NCI-H2196 (cell line): ENCODE measurements around the gene MAPKAP1.
A peak's percentile ranks its signal among the peaks of the same experiment; 100 is the strongest.

Source experiments
- DNase-seq: peaks from one replicate; lab custom pipeline; 2025; ENCODE audit not compliant: unreplicated experiment; lab: John Stamatoyannopoulos, UW

MAPKAP1 gene

DNA sequence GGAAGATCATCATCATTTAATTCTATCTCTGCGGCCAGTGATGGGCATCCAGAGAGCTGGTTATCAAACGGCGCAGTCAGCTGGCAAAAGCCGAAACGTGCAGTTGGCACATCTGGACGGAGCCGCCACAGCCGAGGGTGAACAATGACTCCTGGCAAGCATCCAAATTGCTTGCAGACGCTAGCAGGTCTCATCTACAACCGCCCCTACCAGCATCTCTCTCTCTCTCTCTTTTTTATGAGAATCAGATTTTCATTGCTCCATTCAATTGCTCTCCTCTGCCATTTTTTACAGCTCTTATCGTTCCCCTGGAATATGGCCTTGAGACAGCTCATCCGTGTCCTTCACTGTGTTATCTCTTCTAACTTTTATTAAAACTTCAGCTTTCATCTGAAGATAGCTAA, 165.2 kb downstream of the MAPKAP1 start:
- peak; percentile 42 for DNase-seq

DNA sequence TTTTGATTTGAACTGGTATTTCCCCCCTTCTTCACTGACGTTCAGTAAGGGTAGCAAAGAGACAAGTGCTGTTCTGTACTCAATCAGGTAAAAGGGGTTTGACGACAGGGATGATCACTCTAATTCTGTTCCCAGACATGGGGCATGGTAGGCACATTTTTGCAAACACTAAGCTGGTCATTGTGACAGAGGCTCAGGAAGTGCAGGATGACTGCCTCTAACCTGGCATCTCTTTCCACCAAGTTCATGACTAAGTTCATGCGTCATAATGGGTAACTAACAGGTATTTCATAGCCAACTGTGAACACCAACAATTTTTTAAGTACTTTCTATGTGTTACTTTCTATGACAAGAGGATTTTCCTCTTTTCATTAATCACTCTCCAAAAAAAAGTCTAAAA, 166.5 kb downstream of the MAPKAP1 start:
- DNase-seq: no peak

DNA sequence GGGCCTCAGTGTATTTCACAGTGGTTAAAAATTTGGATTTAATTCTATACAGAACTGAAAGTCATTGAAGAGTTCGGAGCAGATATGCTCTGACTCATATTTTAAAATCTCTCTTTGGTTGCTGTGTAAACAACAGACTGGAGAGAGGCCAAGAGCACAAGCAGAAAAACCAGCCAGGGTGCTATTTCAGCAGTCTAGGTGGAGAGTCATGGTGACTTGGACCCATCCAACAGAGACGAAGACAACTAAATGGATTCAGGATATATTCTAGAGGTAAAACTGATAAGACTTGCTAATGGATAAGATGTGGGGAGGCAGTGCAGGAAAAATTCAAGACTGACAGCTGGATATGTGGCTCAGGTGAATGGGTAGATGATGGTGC, 168.9 kb downstream of the MAPKAP1 start:
- DNase-seq: peak; percentile 78

DNA sequence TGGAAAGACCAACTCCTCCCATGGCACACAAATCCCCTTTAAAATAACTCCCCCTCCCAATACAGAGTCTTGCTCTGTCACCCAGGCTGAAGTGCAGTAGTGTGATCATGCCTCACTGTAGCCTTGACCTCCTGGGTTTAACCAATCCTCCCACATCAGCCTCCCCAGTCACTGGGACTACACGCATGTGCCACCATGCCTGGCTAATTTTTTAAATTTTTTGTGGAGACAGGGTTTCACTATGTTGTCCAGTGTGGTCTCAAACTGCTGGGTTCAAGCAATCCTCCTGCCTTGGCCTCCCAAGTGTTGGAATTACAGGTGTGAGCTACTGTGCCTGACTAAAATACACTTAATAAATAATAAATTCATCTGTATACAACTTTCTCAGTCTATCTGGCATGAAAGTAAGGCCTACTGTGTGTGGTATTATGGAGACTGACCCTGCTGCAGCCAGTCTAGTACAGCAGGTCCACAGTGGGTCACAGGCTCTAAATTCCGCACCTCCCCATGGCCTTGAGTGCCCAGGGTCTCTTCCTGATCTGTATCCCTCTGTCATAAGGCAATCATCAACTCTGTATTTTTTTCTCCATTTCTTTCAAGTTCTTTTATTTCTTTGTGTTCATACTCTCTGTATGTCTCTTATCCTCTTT, 169.4 kb downstream of the MAPKAP1 start:
- no peak for DNase-seq

DNA sequence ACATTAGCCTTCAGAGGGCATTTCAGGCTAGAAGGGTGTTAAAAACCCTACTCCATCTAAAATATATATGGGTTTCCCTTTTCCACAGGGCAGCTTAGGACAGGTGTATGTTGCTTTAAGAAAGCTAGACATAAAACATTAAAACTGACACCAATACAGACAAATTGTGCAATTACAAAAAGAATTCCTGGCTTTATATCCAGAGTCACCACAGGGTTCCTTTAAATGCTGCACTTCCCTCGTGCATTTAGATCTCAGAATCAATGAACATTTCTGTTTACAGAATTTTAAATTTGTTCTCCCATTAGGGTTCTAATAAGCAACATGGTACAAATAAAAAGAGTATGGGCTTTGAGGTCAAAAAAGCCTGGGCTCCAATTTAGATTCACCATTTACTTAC, 170.2 kb downstream of the MAPKAP1 start:
- DNase-seq: no peak

DNA sequence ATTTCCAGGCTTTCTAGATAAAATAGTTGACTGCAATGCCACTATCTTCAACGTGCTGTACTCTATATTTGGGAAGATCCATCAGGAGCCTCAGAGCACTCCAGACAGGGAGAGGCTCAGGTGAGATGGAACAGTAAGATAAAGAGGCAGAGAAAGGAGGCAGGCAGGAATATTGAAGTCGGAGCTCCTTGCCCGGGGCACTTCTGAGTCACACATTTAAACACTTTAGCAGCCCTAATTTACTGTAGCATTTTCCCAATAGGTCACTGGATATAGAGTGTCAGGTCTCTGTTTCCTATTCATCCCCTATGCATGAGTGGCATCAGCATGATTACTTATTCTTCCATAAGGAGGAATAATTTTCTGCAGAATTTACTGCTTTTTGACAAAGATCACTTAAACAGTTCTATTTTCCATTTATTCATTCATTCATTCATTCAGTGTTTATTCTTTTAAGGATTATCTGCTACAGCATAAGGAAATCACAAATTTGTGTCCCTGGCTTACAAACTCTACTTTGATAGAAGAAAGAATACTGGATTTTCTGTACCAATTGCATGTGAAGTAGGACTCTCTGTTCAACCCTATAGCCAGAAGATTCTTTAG, 170.7 kb downstream of the MAPKAP1 start:
- DNase-seq: no peak

DNA sequence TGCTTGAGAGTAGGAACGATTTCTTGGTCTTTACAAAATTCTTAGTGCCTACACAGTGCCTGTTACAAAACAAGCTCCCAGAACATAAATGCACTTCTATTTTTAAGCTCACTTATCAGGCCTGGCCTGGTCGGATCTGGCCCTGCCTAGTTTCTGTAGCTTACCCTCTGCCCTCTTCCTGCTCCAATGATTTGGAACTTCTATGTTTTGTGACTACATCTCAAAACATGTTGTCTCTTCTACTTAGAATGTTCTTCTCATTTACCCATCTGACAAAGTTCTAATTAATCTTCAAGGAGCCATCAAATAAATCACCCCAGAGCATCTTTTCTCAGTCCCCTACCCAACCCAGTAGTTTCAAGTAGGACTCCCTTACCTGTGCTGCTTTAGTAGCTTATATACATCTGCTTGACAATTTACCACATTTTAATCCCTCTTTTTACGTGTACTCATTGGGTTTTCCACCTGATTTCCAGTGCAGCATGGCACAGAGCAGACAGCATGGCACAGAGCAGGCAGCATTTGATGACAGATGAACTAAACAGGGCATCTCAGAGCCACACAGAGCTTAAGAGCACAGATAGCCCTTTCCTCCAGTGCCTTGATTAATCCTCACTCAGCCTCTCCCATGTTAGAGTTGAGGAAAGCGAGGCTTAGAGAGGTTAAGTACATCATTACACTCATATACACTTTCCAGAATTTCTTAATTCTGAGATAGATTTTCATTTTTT, 171.9 kb downstream of the MAPKAP1 start:
- no peak for DNase-seq

DNA sequence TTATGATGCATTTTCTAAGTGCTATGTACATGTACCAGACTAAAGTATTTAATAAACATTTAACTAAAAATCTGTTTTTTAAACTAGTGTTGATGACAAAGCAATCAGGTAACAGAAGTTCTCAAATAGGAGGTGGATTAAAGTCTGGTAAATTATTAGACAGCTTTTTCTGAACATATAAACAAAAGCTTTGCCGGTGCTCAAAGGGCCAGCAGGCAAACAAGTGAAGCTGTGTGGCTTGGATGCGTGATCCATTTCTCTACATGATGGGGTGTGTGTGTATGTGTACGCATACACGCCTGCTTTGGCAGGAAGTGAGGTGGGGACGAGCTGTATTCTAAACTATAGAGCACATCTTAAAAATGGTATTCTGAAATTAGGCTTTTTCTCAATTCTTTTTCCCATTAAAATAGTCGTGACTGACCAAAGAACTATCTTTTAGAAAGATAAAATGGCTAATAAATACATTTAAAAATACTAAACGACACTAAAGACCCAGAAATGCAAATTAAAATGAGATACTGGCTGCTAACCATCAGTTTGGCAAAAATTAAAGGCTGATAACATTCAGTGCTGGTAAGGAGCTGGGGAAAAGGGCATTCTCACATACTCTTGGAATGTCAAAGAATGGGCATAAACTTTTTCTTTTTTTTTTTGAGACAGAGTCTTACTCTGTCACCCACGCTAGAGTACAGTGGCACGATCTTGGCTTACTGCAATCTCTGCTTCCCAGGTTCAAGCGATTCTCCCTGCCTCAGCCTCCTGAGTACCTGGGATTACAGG, 174.0 kb downstream of the MAPKAP1 start:
- DNase-seq: no peak

DNA sequence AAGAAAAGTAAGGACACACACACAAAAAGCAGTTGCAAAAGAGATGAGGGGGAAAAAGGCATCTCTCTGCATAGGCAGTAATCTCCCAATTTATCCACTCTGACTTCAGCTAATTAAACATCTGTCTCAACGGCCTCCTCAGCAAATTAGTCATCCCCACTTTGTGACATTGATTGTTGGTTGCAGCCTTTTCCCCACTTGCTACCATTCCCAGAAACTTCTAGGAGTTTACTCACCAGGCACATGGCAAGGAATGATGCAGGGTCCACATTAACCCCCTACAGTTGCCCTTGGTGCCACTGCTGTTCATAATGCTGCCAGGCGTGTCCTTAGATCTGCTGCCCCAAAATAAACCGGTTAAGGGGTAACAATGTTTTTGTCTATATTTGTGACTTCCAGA, 174.6 kb downstream of the MAPKAP1 start:
- no peak for DNase-seq

DNA sequence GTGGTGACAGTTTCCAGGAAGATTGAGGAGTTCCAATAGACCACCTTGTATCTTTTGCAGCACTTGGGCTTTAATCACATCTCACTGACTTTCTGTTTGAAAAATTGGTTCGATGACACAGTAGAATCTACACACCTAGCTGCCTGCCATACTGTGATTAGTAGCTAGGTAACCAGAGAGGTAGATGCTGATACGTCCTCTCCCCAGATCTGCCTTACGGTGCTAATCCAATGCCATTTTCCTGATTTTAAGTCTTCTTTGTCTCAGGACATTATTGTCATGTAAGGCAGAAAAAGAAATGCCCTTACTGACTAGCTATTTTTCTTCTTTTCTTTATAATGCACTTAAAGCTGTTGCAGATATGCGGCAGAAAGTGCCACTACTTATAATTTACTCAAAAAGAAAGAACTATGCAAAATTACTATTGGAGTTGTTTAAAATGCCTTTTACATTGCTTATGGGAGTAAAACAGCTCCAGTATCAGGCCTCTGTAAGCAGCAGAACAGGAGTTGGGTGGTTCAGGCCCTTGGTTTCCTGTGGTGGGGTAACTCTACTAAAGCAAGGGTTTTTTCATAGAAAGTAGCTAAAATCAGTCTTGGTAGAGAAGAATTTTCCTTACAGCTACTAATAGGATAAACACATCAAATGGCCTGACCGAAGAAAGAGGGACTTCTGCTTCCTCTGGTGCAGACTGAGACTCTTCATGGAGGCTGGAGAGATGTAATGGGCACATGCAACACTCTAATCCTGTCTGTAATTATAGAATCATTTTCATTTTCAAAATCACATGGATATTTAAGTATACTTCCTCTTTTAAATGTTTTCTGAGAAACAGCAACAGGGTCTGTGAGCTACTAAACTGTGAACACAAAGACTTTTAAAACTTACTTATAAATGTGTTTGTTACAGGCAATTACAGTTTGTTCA, 177.2 kb downstream of the MAPKAP1 start:
- no peak for DNase-seq

DNA sequence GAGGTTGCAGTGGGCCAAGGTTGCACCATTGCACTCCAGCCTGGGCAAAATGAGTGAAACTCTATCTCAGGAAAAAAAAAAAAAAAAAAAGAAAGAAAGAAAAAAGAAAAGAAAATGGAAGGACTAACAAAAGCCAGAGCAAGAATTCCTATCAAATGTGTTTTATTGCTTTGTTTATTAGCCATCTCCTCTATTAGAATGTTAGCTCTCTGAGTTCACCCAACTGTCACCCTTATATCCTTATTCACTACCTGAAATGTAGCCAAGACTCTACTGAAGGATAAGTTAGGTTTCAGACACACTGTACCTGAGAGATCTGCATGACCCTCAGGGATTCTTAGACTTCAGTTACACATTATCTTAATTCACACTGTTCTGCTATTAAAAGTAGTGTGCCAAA, 177.9 kb downstream of the MAPKAP1 start:
- DNase-seq: no peak

DNA sequence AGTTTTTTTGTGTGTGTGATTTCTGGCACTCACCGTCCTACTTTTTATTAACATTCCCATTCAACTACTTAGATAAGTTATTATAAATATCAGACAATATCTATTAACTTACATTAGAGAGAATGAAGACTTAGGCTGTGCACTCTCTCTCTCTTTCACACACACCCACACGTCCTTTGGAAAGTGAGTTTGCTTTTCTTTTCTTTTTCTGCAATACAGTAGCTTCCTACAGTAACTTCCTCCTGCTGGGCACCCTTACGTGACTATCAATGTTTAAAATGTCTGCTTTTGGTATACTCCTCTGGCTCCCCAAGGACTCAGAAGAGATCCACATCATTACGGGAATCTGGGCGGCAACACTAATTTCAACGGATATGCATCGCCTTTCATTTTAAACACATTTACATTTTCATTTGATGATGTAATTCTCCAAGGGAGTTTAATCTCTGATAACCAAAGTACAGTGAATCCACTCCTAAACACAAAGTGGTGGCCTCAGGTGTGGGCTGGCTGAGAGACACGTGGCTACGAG, 179.5 kb downstream of the MAPKAP1 start:
- no peak for DNase-seq

DNA sequence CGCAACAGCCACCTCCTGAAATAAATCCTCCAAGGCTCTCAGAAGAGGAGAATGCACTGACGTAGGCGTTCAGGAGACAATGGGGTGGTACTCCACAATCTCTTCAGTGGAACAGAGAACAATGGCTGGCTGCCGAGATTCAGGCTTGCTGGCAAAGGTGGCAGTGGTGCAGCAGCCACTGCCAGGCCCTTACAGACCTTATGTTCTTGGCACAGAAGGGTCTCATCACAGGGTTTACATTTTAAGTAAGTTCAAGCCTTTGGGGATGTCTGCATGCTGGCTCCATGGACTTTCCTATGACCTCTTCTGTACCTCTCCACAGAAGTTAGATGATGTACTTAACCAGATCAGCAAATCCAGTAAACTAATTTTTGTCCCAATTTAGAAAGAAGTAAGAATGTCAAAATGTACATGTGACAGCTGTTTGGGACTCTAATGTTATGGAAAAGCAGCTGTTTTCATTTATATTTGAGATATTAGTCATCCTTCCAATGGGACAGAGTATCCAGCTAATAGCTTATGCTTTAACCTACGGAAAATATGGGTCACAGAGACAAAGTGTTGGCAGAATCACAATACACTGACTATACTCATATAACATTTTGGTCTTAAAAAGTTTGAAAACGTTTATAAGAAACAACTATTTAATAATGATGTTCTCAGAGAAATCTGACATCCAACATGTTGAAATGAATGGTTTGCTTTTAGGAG, 180.9 kb downstream of the MAPKAP1 start:
- no peak for DNase-seq

DNA sequence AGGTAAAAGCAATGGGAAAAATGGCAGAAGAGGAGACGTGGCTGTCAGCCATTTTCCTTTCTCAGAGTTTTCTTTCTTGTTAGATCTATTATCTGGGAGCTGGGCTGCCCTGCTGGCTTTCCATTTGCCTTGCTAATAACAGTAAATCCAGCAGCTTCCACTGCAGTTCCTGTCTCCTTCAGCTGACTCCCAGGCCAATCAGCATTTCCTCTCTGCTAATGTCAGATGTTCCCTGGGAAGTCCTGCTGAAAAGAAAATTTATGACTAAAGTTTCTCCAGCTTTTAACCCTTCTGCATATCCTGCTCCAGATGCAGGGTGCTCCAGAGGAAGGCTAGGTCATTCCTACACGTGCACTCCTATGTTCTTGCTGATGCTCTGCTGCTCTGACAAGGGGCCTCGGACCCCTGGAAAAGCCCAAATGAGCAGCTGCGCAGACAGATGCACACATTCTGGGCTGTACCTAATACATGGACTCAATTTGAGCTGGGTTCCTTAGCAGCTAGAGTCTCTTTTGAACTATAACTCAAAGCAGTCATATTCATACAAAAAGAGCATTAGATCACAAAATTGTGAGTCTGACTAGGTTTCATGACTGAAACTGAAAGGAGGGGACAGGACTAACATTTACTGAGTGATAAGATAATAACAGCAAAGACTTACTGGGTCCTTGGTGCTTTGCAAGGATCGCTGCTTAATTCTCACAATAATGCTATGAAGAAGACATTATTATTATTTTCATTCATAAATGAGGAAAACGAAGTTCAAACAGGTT, 182.2 kb downstream of the MAPKAP1 start:
- DNase-seq: no peak

DNA sequence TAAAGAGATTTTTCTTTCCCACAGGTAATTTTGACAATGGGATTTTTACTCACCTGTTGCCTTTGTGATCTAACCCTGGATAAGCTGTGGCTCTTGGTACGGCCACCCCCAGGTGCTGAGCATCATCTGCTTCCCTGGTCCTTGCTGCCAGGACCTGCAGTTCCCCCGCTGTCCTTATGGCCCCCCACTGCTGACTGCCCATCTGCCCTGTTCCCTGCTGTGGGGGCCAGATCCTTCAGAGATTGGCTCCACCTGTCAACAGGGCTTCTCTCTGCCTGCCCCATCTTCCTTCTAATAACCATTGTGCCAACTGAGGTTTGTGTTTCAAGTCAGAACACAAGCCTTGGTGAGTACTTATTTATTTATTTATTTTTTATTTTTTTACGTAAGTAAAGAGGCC, 183.3 kb downstream of the MAPKAP1 start:
- no peak for DNase-seq

DNA sequence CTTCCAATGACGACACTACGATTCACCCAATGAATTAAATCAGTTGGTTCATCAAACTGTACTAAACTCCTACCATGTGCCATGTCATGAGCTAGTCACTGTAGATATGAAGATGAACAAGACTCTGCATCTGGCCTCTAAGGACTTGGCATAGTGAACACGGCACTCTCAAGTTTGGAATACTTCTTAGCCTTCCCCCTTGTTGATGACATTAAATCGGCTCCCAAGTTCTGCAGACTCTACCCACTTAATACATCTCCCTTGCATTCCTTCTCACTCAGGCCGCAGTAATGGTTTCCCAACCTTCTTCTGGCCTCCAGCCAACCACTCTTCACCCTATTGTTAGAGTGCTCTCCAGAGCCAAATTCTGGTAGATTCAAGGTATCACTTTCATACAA, 184.7 kb downstream of the MAPKAP1 start:
- DNase-seq: peak; percentile 21

DNA sequence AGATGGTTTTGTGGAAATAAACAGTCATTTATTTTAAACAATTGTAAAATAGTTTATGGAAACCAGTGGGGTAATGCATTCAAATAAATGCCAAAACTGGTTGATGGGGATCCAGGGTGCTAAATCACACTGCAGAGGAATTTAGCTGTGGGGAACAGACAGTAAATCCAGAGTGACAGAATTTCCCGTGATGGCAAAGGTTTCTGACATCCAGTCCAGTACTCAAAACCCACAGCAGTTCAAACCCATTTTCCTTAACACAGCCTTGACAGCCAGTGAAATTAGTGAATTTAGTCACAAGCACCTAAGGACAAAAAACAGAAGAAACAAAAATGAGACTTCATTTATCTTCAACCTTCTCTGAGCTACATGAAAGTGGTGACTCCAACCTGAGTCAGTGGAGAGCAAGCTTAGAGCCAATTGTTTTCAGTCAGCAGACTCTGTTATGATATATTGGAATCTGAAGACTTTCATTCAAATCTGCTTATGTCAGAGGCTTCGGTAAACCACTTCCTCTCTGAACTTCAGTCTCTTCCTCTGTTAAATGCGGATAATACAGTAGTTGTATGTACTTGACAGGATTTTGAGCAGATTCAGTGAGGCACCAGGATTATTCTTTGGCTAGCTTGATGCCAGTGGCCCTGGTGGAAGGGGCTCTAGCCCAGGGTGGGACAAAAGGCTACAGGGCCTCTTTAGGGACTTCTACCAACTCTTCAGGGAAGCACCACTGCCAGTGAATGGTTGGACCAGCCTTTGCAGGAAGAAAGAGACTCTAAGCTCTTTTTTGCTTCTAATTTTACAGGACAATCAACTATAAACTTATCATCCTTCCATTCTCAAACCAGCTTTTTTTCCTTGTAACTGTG, 185.3 kb downstream of the MAPKAP1 start:
- DNase-seq: no peak

DNA sequence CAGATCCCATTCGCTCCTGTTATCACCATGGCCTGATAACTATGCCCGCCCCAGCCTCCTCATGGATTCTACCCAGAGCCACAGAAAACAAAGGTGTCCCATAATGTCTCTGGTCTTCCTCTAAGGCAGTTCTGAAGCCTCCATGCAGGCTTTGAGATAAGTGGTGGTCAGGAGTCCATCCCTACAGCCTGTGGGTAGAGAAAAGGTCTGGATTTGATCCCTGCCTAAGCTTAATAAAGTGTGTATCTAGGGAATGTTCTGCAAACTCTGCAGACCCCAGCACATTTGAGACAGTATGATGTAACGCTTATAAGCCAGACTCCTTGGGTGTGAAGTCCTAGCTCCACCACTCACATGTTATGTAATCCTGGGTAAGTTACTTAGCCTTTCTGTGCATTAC, 187.3 kb downstream of the MAPKAP1 start:
- DNase-seq: no peak
